Endothelial cell of umbilical vein (primary cell): ENCODE measurements around the gene PWP1. TPM values are rescaled to one million over a fixed set of nuclear protein-coding genes. Genes with fewer than 3 reads are reported as not detected.

ENCODE experiments used
- BruUV-seq: library from RNA; stranded (reverse); fragments of 400-500 nt; replicated peaks from 2 replicates; lab custom pipeline; 2021; lab: Mats Ljungman, UMichigan
- CTCF ChIA-PET: fragments of 300-600, 350-600 bp; sonication (Branson Sonifier 250); formaldehyde crosslinking; loops from one replicate; lab custom pipeline; 2021; ENCODE audit warnings: antibody characterized with exemption, inconsistent platforms; lab: Charles Lee
- POLR2A ChIA-PET: fragments of 300-600, 350-600 bp; sonication (Branson Sonifier 250); formaldehyde crosslinking; loops from one replicate; lab custom pipeline; 2021; ENCODE audit warnings: antibody characterized with exemption, inconsistent platforms; lab: Charles Lee
- DNase-seq: peaks from one replicate; pipeline ENCODE4 v3.0.0-alpha.2; 2011; ENCODE audit warnings: low read depth, low spot score
- FAIRE-seq: peaks from 2 replicates; lab custom pipeline; 2011; peaks lifted over from hg19 to GRCh38; lab: Jason Lieb, UNC
- H2AFZ ChIP-seq: 2 replicates; pipeline ENCODE4 v1.6.0; 2012; ENCODE audit warnings: low read depth, low read length, control low read depth, inconsistent platforms
- H3K27ac ChIP-seq: 2 replicates; pipeline ENCODE4 v1.5.1; 2011; ENCODE audit warnings: low read depth, mild to moderate bottlenecking, control low read depth, low read length, moderate library complexity; ENCODE audit not compliant: insufficient read depth
- H3K27me3 ChIP-seq, 2 experiments: 2 replicates each; pipeline versions ENCODE4 v1.6.0 to v1.6.1; 2011; ENCODE audit warnings: low read length in 2 of 2, mixed read lengths in 1 of 2; ENCODE audit not compliant: control insufficient read depth in 2 of 2, insufficient read depth in 2 of 2
- H3K36me3 ChIP-seq, 2 experiments: 2 replicates in 1 of 2; 3 replicates in 1 of 2; pipeline ENCODE4 v1.5.1; 2011; ENCODE audit warnings: low read length in 2 of 2, mild to moderate bottlenecking in 1 of 2, moderate library complexity in 1 of 2; ENCODE audit not compliant: control insufficient read depth in 2 of 2, insufficient read depth in 2 of 2; ENCODE audit errors: extremely low read depth in 1 of 2
- H3K4me1 ChIP-seq: 3 replicates; pipeline ENCODE4 v1.5.1; 2011; ENCODE audit warnings: mild to moderate bottlenecking, low read length; ENCODE audit not compliant: control insufficient read depth, insufficient read depth; ENCODE audit errors: extremely low read depth
- H3K4me2 ChIP-seq: 2 replicates; pipeline ENCODE4 v1.6.1; 2011; ENCODE audit warnings: low read length, control low read depth, mixed read lengths; ENCODE audit not compliant: insufficient read depth
- H3K4me3 ChIP-seq, 3 experiments: fragments of 200-600 bp in 1 of 3; sonication (generic), shearing (Covaris generic) in 1 of 3; replicated peaks in 1 of 3; 2 replicates each; pipeline ENCODE4 v1.5.1; 2011 to 2016; ENCODE audit warnings: control low read depth in 3 of 3, low read length in 3 of 3, mild to moderate bottlenecking in 2 of 3, inconsistent platforms in 1 of 3, low read depth in 1 of 3, moderate library complexity in 1 of 3; ENCODE audit not compliant: insufficient read depth in 1 of 3
- H3K79me2 ChIP-seq: 2 replicates; pipeline ENCODE4 v1.6.0; 2012; ENCODE audit warnings: low read length, inconsistent platforms; ENCODE audit not compliant: control insufficient read depth, insufficient read depth
- H3K9ac ChIP-seq: replicated peaks from 2 replicates; pipeline ENCODE3; 2011; ENCODE audit warnings: low read length, control low read depth; ENCODE audit not compliant: insufficient read depth; ENCODE audit errors: extremely low read depth
- H3K9me1 ChIP-seq: replicated peaks from 3 replicates; pipeline ENCODE4 v1.6.0; 2011; ENCODE audit warnings: mild to moderate bottlenecking, low read length; ENCODE audit not compliant: control insufficient read depth, insufficient read depth; ENCODE audit errors: extremely low read depth
- H3K9me3 ChIP-seq: replicated peaks from 2 replicates; pipeline ENCODE4 v1.5.1; 2012; ENCODE audit warnings: low read length, inconsistent platforms; ENCODE audit not compliant: control insufficient read depth, insufficient read depth
- H4K20me1 ChIP-seq: replicated peaks from 2 replicates; pipeline ENCODE3; 2011; ENCODE audit warnings: mild to moderate bottlenecking, low read length; ENCODE audit not compliant: control insufficient read depth, insufficient read depth; ENCODE audit errors: extremely low read depth
- CTCF ChIP-seq, 2 donors: IDR thresholded peaks; 1 replicate in 1 of 2; 2 replicates in 1 of 2; pipeline ENCODE4 v1.5.1; 2011; ENCODE audit warnings: low read length in 2 of 2, mild to moderate bottlenecking in 2 of 2, moderate library complexity in 2 of 2, control low read depth in 1 of 2, inconsistent platforms in 1 of 2, low read depth in 1 of 2; ENCODE audit not compliant: insufficient read depth in 1 of 2; ENCODE audit errors: extremely low read depth in 1 of 2
- EZH2 ChIP-seq: IDR thresholded peaks from 2 replicates; pipeline ENCODE4 v1.6.1; 2012; ENCODE audit warnings: borderline replicate concordance, low read depth, mild to moderate bottlenecking, moderate library complexity, low read length, inconsistent platforms; ENCODE audit not compliant: severe bottlenecking
- FOS ChIP-seq: IDR thresholded peaks from 2 replicates; pipeline ENCODE4 v1.6.1; 2011; ENCODE audit warnings: mild to moderate bottlenecking, low read length, moderate library complexity, borderline replicate concordance; ENCODE audit not compliant: insufficient read depth
- GATA2 ChIP-seq: IDR thresholded peaks from 2 replicates; pipeline ENCODE4 v1.7.0; 2011; ENCODE audit warnings: low read depth, mild to moderate bottlenecking, moderate library complexity, mixed read lengths, low read length; ENCODE audit not compliant: insufficient read length, insufficient read depth
- JUN ChIP-seq: IDR thresholded peaks from 2 replicates; pipeline ENCODE4 v1.6.1; 2011; ENCODE audit warnings: borderline replicate concordance, low read depth; ENCODE audit not compliant: insufficient read length, insufficient read depth
- MAX ChIP-seq: IDR thresholded peaks from 2 replicates; pipeline ENCODE4 v1.6.1; 2011; ENCODE audit not compliant: insufficient read depth, insufficient read length
- MYC ChIP-seq: IDR thresholded peaks from one replicate; pipeline ENCODE4 v1.6.1; 2011; ENCODE audit warnings: mild to moderate bottlenecking, low read depth, low read length
- POLR2A ChIP-seq: IDR thresholded peaks from 2 replicates; pipeline ENCODE4 v1.6.1; 2012; ENCODE audit warnings: low read depth, mild to moderate bottlenecking, control low read depth, low read length
- POLR2AphosphoS5 ChIP-seq: IDR thresholded peaks from 2 replicates; pipeline ENCODE4 v1.6.1; 2012; ENCODE audit warnings: low read depth, mild to moderate bottlenecking, control low read depth, low read length, moderate library complexity; ENCODE audit not compliant: insufficient read depth
- dilution Hi-C: fragments of 300-500 bp; cut with MboI; formaldehyde crosslinking; loops from one replicate; pipeline ENCODE4 v1.15.0; 2019; ENCODE audit warnings: low sequenced_read_pairs; ENCODE audit not compliant: extremely low pct_ligation_motif_present
- intact Hi-C: fragments of 100-400 bp; cut with micrococcal nuclease; formaldehyde crosslinking; loops from one replicate; pipeline ENCODE4 v1.10.0; 2022
- polyA plus RNA-seq, 4 experiments: library from polyadenylated mRNA; depleted of rRNA in 3 of 4; stranded (reverse) in 3 of 4; unstranded in 1 of 4; fragments of >200 nt; gene quantifications; 2 replicates each; pipeline versions ENCODE4 v1.2.1 to v1.2.3, GENCODE V29; 2011 to 2012; ENCODE audit warnings: missing spikeins in 1 of 4
- total RNA-seq: library from RNA; stranded (reverse); gene quantifications from 2 replicates; pipeline ENCODE4 v1.2.3, GENCODE V29; 2021

The PWP1 gene
- total and polyA plus RNA-seq, 2 donors (not counting 3 experiments of a cell fraction or from before 2014, with no cell fraction given), result 70.8 to 154 TPM

- no TSS peak for BruUV-seq
- CTCF ChIA-PET, result interaction anchor here (0.6 to 1.4 kb wide), 2 partner anchors 84 to 125 kb away, joined by 3 to 4 read pairs; no protein-coding TSS in a partner anchor
- peaks cover 27% of the 10 kb centered on the region for H3K4me1 ChIP-seq
- intact Hi-C loops (loop anchor here (2.0 kb wide), 1 partner anchor 668 kb away; the partner anchor contains the start of gene CRY1), dilution Hi-C loops (no loop called here)
- H3K9ac ChIP-seq, result peak overlapping the region; percentile 95
- TF ChIP-seq POLR2A (no peak), FOS (no peak), GATA2 (no peak), MYC (no peak), MAX (no peak), EZH2 (no peak), JUN (no peak), POLR2AphosphoS5 (no peak), CTCF (IDR thresholded peaks at IDR 0.05; ENCODE audit: extremely low read depth in 1 of 2, insufficient read depth in 1 of 2, low read depth in 1 of 2, low read length in 2 of 2) (no peak)
- H2AFZ ChIP-seq, result peak overlapping the region; percentile 65
- POLR2A ChIA-PET, result no interaction called here
- peaks cover 8 to 14% of the 10 kb centered on the region in 2 experiments for H3K36me3 ChIP-seq
- H4K20me1 ChIP-seq, result no peaks in the 10 kb centered on the region
- FAIRE-seq, result peak; percentile 21
- H3K27ac ChIP-seq, result peak overlapping the region; percentile 74
- peaks cover 47% of the 10 kb centered on the region for H3K79me2 ChIP-seq
- peak overlapping the region; percentile 52 to 88 (median 71) for H3K4me3 ChIP-seq
- no peaks in the 10 kb centered on the region for H3K9me1 ChIP-seq
- peak; percentile 30 for DNase-seq
- peak overlapping the region; percentile 95 for H3K4me2 ChIP-seq
- H3K9me3 ChIP-seq, result no peaks in the 10 kb centered on the region
- H3K27me3 ChIP-seq, result peaks cover 1 to 8% of the 10 kb centered on the region in 2 experiments
Measured at GRCh38 chr12:107760207-107760808, 74.7 kb downstream of the PWP1 start.
